GM19025 (cell line): ENCODE data around the gene SHKBP1.
"Not testable (repeated sequence)": the region's sequence is repeated elsewhere in the genome, so short reads cannot be mapped to it uniquely, and the experiment has no call there.

ENCODE experiments used
- ATAC-seq: cut with Tn5 transposase; IDR thresholded peaks from one replicate; pipeline ENCODE4 v1.9.1; 2021; ENCODE audit warnings: mild to moderate bottlenecking, low read depth, moderate library complexity; ENCODE audit not compliant: unreplicated experiment

SHKBP1 gene, protein sequence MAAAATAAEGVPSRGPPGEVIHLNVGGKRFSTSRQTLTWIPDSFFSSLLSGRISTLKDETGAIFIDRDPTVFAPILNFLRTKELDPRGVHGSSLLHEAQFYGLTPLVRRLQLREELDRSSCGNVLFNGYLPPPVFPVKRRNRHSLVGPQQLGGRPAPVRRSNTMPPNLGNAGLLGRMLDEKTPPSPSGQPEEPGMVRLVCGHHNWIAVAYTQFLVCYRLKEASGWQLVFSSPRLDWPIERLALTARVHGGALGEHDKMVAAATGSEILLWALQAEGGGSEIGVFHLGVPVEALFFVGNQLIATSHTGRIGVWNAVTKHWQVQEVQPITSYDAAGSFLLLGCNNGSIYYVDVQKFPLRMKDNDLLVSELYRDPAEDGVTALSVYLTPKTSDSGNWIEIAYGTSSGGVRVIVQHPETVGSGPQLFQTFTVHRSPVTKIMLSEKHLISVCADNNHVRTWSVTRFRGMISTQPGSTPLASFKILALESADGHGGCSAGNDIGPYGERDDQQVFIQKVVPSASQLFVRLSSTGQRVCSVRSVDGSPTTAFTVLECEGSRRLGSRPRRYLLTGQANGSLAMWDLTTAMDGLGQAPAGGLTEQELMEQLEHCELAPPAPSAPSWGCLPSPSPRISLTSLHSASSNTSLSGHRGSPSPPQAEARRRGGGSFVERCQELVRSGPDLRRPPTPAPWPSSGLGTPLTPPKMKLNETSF

DNA sequence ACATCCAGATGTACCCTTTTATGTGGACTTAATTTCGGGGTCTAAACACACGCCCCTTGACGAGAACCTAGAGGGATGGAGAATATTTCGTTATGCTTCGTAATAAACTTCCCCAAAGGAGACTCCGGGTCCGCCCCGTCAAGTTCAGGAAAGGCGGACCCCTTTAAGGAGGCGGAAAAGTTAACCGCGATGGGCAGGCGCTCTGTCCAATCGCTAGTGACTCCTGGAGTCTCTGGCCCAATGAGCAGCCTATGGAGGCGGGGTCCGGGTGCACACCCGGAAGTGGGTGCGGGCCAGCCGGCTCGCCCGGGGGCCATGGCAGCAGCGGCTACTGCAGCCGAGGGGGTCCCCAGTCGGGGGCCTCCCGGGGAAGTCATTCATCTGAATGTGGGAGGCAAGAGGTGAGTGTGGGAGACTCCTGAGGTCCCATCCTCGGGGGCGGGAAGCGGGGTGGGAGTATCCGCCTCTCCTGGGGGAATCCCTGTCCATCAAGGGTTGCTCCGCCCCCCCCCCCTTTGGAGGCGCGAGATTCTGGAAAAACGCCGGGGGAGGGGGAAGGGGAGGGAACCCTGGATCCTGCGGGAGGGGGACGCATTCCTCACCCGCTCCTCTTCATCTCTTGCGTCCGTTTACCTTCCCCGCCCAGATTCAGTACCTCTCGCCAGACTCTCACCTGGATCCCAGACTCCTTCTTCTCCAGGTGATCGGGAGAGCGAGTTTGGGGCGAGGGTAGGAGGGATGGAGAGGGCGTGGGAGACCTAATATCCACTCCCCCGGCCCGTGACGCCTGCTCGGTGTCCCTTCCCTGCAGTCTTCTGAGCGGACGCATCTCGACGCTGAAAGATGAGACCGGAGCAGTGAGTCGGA lies at the start of gene SHKBP1:
Gene SHKBP1, plus strand, starts transcription at position 289 of the 867 bp plus-strand sequence. Its CDS starts 27 bp downstream, at position 316.
- ATAC-seq = peak; percentile 99

DNA sequence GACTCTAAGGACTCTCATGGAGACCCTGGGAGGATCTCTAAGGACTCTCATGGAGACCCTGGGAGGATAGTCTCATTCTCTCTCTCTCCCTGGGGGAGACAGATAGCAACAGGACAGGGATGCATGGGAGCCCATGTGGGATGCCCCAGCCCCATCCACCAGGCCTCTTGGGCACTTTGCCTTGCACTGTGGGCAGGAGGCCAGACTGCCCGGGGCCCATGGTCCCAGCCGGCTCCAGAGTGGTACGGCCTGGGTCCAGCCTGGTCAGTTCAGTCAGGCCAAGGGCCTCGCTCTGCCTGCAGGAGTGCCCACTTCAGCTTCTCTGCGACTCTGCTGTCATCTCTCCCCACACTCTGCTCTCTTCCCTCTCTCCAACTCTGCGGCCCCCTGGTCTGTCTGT lies 48.6 kb upstream of the SHKBP1 start:
- ATAC-seq = no peak

DNA sequence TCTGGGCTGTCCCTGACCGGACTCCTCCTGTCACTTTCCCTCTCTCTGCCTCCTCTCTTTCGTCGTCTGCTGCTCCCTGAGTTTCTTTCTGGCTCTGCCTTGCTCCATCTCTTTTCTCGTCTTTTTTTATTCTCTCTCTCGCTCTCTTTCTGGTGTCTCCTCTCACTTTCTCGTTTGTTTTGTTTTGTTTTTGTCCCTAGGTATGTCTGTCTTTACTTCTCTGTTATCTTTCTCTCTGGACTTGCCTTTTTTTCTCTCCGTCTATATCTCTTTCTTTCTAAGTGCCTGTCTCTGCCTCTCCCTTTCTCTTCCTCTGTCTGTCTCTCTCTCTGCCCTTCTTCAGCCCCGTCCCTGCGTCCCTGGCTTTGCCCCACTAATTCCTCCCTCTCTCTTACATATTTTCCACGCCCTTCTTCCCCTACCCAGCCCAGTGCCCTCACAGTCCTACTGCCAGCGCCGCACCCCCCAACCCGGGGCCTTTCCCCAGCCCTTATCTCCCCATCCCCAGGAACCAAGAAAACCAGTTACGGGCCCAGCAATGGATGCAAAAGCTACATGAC lies 48.1 kb upstream of the SHKBP1 start:
- no peak for ATAC-seq

DNA sequence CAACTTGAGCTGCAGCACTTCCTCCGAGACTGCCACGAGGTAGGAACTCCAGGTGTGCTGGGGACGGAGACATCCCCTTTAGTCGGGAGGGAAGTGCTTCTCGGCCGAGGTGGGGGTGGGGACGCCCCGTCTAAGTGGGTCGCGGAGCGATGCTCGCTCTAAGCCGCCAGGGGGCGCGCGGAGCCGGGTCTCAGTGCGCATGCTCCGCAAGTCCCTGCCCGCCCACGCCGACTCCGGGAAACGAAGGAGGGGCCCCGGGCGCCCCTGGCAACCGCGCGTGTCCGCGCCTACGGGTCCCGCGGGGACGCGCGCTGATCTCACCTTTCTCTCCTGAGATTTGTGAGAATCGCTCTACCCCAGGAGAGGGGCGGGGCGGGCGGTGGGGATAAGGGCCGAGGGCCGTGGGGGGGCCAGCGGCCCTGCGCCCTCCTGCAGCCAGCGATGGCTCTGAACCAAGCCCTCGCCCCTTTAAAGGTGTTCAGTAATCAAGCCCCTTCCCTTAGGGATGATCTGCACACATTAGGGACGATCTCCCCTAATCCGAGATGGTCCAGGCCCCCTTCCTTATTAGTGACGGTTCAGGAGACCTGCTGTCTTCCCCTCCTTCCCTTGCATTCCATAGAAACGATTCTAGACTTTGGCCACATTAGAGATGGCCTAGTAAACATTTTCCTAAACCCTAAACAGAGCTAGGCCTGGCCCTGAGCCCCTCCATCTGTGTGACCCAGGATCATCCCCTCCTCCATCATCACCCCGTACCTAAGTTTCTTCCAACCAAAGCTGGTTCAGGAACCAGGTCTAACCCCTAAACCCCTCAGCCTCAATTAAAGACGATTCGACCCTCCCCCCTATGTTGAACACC lies 47.3 kb upstream of the SHKBP1 start:
- peak; percentile 70 for ATAC-seq

DNA sequence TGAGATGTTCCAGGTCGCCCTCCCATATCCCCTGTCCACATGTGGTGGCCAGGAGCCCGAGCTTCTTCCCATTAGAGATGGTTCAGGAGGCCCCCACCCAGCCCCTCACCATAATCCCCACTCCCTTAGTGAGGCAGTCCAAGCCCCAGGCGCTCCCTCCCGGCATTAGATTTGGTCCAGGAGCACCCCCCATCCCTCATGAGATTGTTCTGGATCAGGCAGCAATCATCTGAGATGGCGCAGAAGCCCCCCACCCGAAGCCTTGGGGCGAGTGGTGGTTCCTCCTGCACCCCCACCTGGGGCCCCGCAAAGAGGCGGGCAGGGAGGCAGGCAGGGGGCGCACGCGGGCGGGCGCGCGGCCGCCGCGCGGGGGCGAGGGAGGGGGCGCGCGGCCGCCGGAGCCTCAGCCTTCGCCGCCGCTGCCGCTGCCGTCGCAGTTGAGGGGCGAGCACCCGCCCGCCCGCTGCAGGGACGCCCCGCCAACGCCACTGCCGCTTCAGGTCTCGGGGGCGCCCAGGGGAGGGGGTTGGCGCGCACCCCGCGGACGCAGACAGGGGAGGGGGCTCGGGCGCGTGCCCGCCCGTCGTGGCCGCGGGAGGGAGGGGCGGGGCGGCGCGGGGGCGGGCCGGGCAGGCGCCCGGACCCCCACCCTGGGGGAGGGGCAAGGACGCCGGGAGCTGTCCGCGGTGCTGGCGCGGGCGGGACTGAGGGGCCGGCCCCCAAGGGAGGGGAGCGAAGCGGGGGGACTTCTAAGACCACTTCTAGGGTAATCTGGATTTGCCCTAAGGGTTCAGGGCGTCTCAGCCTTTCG lies 46.4 kb upstream of the SHKBP1 start:
- no peak for ATAC-seq

DNA sequence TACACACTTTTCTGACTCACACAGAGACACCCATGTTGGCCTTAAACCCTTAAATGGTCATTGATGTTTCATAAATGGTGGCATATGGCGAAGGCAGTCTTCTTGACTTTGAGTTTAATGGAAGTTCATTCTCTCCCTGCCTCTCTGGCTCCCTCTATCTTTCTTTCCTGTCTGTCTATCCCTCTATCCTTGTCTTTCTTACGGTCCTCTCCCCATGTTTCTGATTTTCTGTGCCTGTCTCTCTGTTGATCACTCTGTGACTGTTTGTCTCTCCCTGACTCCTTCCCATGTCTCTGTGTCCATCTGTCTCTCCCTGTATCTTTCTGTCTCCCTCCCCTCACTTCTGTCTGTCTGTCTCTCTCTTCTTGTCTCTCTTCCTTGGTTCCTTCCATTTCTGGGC lies 43.2 kb upstream of the SHKBP1 start:
- ATAC-seq = no peak

DNA sequence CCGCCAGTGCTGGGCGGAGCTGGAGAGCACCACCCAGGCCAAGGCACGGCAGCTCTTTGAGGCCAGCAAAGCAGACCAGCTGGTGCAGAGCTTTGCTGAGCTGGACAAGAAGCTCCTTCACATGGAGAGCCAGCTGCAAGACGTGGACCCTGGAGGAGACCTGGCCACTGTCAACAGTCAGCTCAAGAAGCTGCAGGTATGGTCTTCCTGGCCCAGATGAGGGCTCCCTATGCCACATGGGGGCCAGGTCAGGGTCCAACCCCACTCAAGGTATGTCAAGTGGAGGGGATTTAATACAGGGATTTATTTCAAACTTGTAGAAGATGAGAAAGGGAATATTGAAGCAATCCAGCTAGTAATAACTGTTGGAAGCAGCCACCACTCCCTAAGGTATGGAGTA lies 42.5 kb upstream of the SHKBP1 start:
- ATAC-seq = no peak

DNA sequence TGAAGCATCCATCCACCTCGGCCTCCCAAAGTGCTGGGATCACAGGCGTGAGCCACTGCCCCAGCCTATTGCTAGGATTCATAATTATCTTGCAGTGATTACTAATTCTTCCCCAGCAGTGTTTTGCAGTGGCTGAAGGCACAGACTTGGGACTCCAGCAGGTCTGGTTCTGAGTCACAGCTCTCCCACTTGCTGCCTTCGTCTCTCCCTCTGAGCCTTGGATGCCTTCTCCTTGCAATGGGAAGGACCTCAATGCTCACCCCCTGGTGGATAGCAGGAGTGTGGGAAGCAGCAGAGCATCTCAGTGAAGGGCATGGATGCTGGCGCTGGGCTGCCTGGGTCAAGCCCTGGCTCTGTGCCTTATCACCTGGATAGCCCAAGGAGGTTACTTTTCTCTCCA lies 37.6 kb upstream of the SHKBP1 start:
- ATAC-seq = no peak

DNA sequence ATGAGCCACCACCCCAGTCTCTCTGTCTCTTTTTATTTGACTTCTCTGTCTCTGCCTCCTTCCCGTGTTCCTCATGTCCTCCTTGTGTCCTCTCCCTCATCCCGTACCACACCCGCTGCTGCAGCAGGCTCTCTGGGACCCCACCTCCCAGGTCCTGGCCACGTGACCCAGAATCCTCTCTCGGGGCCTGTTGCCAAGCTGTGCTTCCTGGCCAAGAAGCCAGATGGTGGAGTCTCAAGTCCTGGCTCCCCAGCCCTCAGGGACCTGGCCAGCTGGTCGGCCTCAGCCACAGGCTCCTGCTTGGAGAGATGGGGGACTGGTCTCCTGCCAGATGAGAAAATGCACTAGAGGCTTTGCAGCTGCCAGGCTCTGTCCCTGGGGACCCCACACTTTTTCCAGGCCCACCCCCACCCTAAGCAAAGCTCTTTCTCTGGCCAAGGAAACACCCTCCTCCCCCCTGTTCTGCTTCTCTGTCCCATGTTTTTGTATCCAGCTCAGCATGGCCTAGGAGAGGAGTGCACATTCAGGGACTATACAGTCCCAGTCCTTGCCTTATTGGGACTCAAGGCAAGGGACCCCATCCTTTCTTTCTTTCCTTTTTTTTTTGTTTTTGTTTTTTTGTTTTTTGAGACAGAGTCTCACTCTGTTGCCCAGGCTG lies 34.3 kb upstream of the SHKBP1 start:
- no peak for ATAC-seq

DNA sequence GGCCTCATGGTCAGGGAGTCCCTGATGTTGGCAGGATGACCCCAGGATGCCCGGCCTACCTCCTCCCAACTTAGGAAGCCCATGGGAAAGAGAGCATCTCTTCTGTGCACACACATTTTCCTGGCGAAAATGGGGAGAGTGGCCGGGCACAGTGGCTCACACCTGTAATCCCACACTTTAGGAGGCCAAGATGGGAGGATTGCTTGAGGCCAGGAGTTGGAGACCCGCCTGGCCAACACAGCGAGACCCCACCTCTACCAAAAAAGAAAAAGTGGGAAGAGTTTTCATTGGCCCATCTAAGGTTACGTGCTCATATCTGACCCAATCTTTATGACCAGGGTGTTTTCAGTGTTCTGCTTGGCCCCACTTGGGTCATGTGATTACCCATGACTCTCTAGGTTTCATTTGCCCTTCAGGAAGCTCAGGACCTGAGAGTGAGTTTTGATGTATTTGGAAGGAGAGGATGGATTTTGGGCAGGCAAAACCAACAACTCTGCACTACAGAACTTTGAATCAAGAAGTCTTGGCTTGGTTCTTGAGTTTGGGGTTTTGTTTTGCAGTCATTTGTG lies 33.6 kb upstream of the SHKBP1 start:
- ATAC-seq = no peak

DNA sequence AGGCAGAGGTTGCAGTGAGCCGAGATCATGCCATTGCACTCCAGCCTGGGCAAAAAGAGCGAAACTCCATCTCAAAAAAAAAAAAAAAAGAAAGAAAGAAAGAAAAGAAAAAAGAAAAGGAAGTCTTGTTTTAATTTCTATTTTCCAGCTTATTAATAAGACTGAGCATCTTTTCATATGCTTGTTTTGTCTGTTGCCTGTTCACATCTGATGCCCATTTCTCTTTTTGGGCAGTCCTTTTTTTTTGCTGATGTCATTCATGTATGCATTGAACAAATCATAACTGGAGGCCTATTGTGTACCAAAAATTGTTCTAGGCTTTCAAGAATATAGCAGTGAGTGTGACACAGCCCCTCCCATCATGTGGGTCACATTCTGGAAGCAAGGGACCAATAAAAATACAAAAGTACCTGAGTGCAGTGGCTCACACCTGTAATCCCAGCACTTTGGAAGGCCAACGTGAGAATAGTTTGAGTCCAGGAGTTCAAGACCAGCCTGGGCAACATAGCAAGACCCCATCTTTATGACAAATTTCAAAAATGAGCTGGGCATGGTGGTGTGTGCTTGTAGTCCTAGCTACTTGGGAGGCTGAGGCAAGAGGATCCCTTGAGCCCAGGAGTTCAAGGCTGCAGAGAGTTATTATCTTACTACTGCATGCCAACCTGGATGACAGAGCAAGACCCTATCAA lies 30.4 kb upstream of the SHKBP1 start:
- ATAC-seq = not testable (repeated sequence)

DNA sequence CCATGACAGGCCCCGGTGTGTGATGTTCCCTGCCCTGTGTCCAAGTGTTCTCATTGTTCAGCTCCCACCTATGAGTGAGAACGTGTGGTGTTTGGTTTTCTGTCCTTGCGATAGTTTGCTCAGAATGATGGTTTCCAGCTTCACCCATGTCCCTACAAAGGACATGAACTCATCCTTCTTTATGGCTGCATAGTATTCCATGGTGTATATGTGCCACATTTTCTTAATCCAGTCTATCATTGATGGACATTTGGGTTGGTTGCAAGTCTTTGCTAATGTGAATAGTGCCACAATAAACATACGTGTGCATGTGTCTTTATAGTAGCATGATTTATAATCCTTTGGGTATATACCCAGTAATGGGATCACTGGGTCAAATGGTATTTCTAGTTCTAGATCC lies 29.5 kb upstream of the SHKBP1 start:
- ATAC-seq = not testable (repeated sequence)

DNA sequence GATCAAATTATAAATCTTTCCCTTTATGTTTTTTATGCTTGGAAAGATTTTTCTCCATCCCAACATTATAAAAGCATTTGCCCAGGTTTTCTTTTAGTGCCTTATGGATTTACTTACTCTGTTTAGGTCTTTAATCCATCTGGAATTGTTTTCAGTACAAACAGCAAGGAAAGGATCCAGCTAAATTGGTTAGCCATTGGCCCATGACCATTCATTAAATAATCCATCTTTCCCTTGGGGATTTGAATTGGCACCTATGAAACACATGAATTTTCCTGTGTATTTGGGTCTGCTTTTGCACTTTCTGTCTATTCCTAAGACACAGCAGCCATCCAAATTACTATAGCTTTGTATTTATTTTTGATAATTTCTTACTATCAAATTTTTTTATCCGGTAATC lies 28.8 kb upstream of the SHKBP1 start:
- ATAC-seq = no peak

DNA sequence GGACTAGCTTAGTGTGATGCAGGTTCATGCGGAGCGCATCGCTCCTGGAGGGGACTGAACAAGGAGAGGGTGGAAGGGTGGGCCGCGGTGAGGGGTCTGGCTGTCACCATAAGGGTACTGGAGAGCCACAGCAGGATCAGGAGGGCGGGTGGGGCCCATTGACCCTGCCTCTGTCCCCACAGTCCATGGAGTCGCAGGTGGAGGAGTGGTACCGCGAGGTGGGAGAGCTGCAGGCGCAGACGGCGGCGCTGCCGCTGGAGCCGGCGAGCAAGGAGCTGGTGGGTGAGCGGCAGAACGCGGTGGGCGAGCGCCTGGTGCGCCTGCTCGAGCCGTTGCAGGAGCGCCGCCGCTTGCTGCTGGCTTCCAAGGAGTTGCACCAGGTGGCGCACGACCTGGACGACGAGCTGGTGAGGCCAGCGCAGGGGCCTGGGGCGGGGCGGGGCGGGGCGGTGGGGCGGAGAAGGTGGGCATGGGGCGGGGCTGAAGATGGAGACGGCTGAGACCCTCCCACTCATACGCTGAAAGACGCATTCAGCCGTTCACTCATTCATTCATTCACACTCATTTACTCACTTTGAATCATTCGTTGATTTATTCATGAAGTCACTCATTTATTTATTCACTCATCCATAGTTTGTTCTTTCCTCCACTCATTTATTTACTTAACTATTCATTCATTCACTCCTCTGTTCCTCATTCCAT lies 27.5 kb upstream of the SHKBP1 start:
- ATAC-seq = no peak

DNA sequence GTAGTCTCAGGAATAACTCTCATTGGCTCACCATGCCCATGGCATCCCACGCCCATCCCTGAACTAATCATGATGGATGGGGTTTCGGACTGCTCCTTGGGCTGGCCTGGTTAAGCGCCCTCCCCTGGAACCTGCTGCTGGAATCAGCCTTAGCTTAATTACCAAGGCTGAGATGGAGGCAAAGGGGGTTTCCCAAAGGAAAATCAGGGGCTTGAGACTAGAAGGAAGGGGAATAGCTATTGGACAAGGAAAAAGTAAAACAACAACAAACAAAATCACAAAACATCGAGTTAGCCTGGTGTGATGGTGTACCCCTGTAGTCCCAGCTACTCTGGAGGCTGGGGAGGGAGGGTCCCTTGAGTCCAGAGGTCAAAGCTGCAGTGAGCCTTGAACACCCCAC lies 25.7 kb upstream of the SHKBP1 start:
- ATAC-seq = no peak

DNA sequence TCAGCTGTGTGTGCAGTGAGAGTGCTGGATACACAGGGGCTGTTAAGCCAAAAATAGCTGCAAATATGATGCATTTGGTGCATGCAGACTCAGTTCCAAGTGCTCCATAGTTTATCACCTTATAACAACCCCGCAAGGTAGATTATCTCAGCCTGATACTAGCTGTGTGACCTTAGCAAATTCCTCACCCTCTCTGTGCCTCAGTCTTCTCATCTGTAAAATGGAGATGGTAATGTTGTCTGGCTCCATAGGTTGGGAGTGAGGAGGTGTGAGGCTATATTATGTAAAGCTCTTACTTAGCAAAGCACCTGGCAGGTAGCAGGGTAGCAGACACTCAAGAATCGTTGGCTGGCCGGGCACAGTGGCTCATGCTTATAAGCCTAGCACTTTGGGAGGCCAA lies 23.8 kb upstream of the SHKBP1 start:
- no peak for ATAC-seq
